Measurements from ENCODE around the gene BRIP1. TPM values are rescaled to one million over a fixed set of nuclear protein-coding genes. Genes with fewer than 3 reads are reported as not detected.

The BRIP1 gene
- total RNA-seq, 2 experiments from 2014 or later = 1.0 to 1.9 TPM

DNA sequence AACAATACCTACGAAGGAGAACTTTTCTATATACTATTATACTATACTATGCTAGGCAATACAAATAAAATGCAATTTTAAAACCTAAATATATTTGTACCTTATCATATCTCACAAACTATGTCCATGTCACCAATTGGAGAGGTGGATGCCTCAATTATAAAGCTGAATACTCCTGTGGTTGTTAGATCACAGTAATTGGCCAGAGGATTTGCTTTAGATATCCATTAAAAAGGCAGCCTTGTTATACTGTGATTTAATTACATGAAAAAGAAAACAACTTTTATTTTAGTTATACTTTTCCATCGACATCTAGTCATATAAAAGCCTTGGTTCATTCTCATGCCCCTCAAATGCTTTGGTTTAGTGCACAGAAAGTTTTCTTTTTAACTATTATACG, 129.3 kb downstream of the BRIP1 start:
- POLR2A ChIA-PET = no interaction called here

DNA sequence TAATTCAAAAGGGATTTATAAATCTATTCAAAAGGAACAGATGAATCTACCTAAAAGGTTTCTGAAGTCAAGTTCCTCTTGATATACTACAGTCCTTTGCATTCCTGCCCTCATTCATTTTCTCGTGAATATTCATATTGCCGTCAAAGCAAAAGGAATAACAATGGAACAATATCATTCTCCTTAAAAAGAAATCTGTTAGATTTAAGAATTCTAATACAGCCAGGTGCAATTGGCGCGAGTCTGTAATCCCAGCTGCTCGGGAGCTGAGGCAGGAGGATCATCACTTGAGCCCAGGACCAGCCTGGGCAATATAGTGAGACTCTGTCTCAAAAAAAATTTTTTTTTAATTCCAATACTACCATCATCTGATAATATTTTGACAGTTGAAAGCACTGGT, 130.3 kb downstream of the BRIP1 start:
- no peak for DNase-seq
- H3K9me3 Mint-ChIP-seq = peaks cover 3% of the 10 kb centered on the region
- ChIA-PET POLR2A (no interaction called here), CTCF (no interaction called here)
- no peaks in the 10 kb centered on the region for H3K27me3 ChIP-seq (ENCODE audit: control insufficient read depth in 1 of 2, insufficient read depth in 2 of 2, low read length in 2 of 2)
- H3K4me3 Mint-ChIP-seq = no peak overlapping the region
- TF ChIP-seq, protein P1, sequence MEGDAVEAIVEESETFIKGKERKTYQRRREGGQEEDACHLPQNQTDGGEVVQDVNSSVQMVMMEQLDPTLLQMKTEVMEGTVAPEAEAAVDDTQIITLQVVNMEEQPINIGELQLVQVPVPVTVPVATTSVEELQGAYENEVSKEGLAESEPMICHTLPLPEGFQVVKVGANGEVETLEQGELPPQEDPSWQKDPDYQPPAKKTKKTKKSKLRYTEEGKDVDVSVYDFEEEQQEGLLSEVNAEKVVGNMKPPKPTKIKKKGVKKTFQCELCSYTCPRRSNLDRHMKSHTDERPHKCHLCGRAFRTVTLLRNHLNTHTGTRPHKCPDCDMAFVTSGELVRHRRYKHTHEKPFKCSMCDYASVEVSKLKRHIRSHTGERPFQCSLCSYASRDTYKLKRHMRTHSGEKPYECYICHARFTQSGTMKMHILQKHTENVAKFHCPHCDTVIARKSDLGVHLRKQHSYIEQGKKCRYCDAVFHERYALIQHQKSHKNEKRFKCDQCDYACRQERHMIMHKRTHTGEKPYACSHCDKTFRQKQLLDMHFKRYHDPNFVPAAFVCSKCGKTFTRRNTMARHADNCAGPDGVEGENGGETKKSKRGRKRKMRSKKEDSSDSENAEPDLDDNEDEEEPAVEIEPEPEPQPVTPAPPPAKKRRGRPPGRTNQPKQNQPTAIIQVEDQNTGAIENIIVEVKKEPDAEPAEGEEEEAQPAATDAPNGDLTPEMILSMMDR (IDR thresholded peaks at IDR 0.05) = no peak
- no peaks in the 10 kb centered on the region for H3K36me3 ChIP-seq (ENCODE audit: insufficient read depth, low read length)
- intact Hi-C loops (cut with DNase I, micrococcal nuclease) = no loop called here
- ATAC-seq (ENCODE audit: poor library complexity) = no peak
- H3K27me3 Mint-ChIP-seq = no peaks in the 10 kb centered on the region
- no peak overlapping the region for H3K27ac Mint-ChIP-seq
- H3K9me3 ChIP-seq (ENCODE audit: control insufficient read depth in 1 of 2, insufficient read depth in 1 of 2, low read length in 2 of 2) = no peaks in the 10 kb centered on the region
- no peak overlapping the region for H3K27ac ChIP-seq (ENCODE audit: low read depth in 1 of 2, low read length in 2 of 2)
- H3K36me3 Mint-ChIP-seq (ENCODE audit: low read depth) = peaks cover 14% of the 10 kb centered on the region
- no peak overlapping the region for H3K4me3 ChIP-seq (ENCODE audit: low read length)
- no peaks in the 10 kb centered on the region for H3K4me1 Mint-ChIP-seq (ENCODE audit: low read depth)
- no peaks in the 10 kb centered on the region for H3K4me1 ChIP-seq (ENCODE audit: insufficient read depth, low read length)

More for the DNA sequence above, 129.3 kb downstream of the BRIP1 start:
- H3K4me3 Mint-ChIP-seq = no peak overlapping the region
- no peaks in the 10 kb centered on the region for H3K4me1 ChIP-seq (ENCODE audit: insufficient read depth, low read length)
- H3K36me3 ChIP-seq (ENCODE audit: insufficient read depth, low read length) = no peaks in the 10 kb centered on the region
- TF ChIP-seq, protein P1 (IDR thresholded peaks at IDR 0.05) = no peak
- no peaks in the 10 kb centered on the region for H3K27me3 Mint-ChIP-seq
- H3K36me3 Mint-ChIP-seq (ENCODE audit: low read depth) = peaks cover 16% of the 10 kb centered on the region
- CTCF ChIA-PET = no interaction called here
- intact Hi-C loops (cut with DNase I, micrococcal nuclease) = no loop called here
- H3K27ac Mint-ChIP-seq = no peak overlapping the region
- no peaks in the 10 kb centered on the region for H3K4me1 Mint-ChIP-seq (ENCODE audit: low read depth)
- no peak overlapping the region for H3K27ac ChIP-seq (ENCODE audit: low read depth in 1 of 2, low read length in 2 of 2)
- H3K9me3 Mint-ChIP-seq = peaks cover 3% of the 10 kb centered on the region
- H3K9me3 ChIP-seq (ENCODE audit: control insufficient read depth in 1 of 2, insufficient read depth in 1 of 2, low read length in 2 of 2) = no peaks in the 10 kb centered on the region
- ATAC-seq (ENCODE audit: poor library complexity) = no peak
- no peaks in the 10 kb centered on the region for H3K27me3 ChIP-seq (ENCODE audit: control insufficient read depth in 1 of 2, insufficient read depth in 2 of 2, low read length in 2 of 2)
- DNase-seq = no peak
- H3K4me3 ChIP-seq (ENCODE audit: low read length) = no peak overlapping the region

DNA sequence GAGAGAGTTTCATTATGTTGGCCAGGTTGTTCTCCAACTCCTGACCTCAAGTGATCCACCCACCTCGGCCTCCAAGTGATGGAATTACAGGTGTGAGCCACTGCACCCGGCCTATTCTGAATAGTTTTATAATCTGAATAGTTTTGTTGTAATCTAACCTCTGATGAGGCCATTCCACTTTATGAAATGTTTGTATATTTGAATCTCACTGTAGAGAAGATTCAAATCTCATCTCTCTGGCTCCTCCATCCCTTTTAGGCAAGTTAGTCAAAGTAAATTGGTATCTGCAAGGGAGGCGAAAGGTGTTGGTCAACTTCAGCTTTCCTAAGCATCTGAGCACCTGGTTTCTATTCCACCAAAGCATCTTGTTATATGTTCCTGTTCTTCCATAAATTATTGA, 131.2 kb downstream of the BRIP1 start:
- Mint-ChIP-seq H3K36me3 (ENCODE audit: low read depth) (peaks cover 5% of the 10 kb centered on the region), H3K4me1 (ENCODE audit: low read depth) (no peaks in the 10 kb centered on the region), H3K9me3 (peaks cover 3% of the 10 kb centered on the region), H3K4me3 (no peak overlapping the region), H3K27ac (no peak overlapping the region), H3K27me3 (no peaks in the 10 kb centered on the region)
- Histone ChIP-seq H3K27me3 (ENCODE audit: control insufficient read depth in 1 of 2, insufficient read depth in 2 of 2, low read length in 2 of 2) (no peaks in the 10 kb centered on the region), H3K36me3 (ENCODE audit: insufficient read depth, low read length) (no peaks in the 10 kb centered on the region), H3K4me3 (ENCODE audit: low read length) (no peak overlapping the region), H3K4me1 (ENCODE audit: insufficient read depth, low read length) (no peaks in the 10 kb centered on the region), H3K27ac (ENCODE audit: low read depth in 1 of 2, low read length in 2 of 2) (no peak overlapping the region), H3K9me3 (ENCODE audit: control insufficient read depth in 1 of 2, insufficient read depth in 1 of 2, low read length in 2 of 2) (no peaks in the 10 kb centered on the region)
- ChIA-PET CTCF (no interaction called here), POLR2A (no interaction called here)
- intact Hi-C loops (cut with DNase I, micrococcal nuclease) = no loop called here
- TF ChIP-seq, protein P1 (IDR thresholded peaks at IDR 0.05) = no peak
- no peak for ATAC-seq (ENCODE audit: poor library complexity)
- DNase-seq = no peak

Measured in CD4-positive, alpha-beta T cell (primary cell).